Measurements from ENCODE around the gene EPB41L2. TPM values are rescaled to one million over a fixed set of nuclear protein-coding genes. Genes with fewer than 3 reads are reported as not detected.

Gene EPB41L2
- total RNA-seq, 2 donors from 2014 or later = 43.5 to 47.2 TPM

DNA sequence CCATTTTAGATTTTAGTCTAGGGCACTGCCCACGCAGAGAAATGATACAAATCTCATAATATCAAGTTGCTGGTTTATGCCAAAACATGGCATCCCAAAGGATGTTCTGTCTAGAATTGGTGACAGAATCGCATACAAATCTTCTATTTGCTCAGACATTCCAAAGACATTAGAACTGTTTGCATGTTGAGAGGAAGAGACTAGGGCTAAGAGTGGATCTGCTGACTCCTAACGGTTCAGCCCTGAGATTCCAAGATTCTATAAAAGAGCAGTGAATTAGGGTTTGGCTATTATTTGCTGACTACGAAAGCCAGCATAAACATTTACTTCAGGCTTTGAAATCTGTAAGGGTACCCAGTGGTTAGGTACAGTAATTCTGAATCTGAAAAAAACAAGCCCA lies 3.6 kb downstream of the EPB41L2 start:
- Histone ChIP-seq H3K36me3 (replicated peaks in 1 of 2; ENCODE audit: insufficient read depth in 1 of 2, low read depth in 2 of 2) (no peaks in the 10 kb centered on the region), H3K9me3 (peaks cover 0 to 6% (median 0%) of the 10 kb centered on the region in 3 donors), H3K4me3 (no peak overlapping the region), H3K27me3 (no peaks in the 10 kb centered on the region), H3K27ac (no peak overlapping the region), H3K4me1 (peaks cover 13% of the 10 kb centered on the region)
- ATAC-seq = no peak
- no peak for TF ChIP-seq POLR2A (IDR thresholded peaks at IDR 0.05)
- TF ChIP-seq, protein P1, sequence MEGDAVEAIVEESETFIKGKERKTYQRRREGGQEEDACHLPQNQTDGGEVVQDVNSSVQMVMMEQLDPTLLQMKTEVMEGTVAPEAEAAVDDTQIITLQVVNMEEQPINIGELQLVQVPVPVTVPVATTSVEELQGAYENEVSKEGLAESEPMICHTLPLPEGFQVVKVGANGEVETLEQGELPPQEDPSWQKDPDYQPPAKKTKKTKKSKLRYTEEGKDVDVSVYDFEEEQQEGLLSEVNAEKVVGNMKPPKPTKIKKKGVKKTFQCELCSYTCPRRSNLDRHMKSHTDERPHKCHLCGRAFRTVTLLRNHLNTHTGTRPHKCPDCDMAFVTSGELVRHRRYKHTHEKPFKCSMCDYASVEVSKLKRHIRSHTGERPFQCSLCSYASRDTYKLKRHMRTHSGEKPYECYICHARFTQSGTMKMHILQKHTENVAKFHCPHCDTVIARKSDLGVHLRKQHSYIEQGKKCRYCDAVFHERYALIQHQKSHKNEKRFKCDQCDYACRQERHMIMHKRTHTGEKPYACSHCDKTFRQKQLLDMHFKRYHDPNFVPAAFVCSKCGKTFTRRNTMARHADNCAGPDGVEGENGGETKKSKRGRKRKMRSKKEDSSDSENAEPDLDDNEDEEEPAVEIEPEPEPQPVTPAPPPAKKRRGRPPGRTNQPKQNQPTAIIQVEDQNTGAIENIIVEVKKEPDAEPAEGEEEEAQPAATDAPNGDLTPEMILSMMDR (IDR thresholded peaks at IDR 0.05) = no peak
- no peak for DNase-seq
- intact Hi-C loops (cut with DNase I) = no loop called here
- WGBS, 2 donors = 84 to 91% methylated on average over 4 of the region's 4 CpGs

DNA sequence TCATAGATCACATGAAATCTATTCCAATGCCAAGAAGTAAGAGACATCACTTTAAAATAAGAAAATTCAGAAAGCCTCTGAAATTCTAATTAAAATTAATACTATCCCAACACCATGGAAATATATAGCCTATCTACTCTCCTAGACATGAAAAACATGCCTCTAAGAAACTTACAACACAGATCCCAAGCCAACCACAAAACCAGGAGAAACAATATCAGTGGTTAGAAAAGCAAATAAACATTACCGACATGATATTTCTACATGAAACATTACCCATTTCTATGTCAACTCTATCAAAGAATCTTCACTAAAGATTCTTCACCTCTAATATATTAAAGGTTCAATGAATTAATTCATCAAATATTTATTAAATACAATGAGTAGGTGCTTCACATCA lies 4.8 kb downstream of the EPB41L2 start:
- no peak for DNase-seq
- intact Hi-C loops (cut with DNase I) = no loop called here
- Histone ChIP-seq H3K27me3 (no peaks in the 10 kb centered on the region), H3K4me1 (peaks cover 7% of the 10 kb centered on the region), H3K36me3 (replicated peaks in 1 of 2; ENCODE audit: insufficient read depth in 1 of 2, low read depth in 2 of 2) (no peaks in the 10 kb centered on the region), H3K4me3 (no peak overlapping the region), H3K9me3 (peaks cover 0 to 16% (median 0%) of the 10 kb centered on the region in 3 donors), H3K27ac (no peak overlapping the region)
- no peak for ATAC-seq
- 55 to 68% methylated on average over 1 of the region's 1 CpG for WGBS, 2 donors
- TF ChIP-seq, protein P1 (IDR thresholded peaks at IDR 0.05) = no peak

DNA sequence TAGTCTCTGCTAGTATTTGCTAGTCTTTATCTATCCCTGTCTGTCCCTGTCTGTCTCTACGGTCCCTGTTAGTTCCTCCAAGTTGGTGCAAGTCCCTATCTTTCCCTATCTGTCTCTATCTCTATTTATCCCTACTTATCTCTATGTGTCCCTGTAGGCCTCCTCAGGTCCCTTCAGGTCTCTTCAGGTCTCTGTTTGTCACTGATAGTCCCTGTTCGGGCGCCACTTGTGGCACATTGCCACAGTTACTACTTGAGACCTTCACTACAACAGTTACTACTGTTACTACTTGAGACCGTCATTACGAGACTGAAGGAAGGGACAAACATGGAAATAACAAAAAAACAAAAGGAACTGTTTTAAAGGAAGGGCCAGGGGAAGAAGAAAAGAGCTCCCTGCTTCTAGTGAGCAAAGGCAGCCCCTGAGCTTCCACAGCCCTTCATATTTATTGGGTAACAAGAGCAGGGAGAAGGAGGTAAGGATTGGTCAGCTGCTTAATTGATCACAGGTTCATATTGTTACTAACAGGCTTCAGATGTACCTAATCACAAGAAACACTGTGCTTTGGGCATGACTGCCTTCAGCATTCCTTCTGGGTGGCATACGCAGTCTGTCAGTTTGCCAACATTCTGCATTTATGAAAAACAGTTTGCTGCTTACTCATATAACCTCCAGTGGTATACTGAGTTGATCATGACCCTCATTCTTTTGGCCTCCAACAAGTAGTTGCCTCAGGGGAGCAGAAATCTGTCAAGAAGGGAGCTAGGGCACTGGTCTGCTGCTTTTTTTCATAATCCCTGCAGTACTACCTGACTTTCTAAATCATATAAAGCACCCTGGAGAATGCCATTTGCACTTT lies 8.4 kb downstream of the EPB41L2 start:
- ATAC-seq = no peak
- no peak for DNase-seq
- 91 to 95% methylated on average over 6 of the region's 6 CpGs for WGBS, 2 donors
- Histone ChIP-seq H3K9me3 (peaks cover 0 to 16% (median 0%) of the 10 kb centered on the region in 3 donors), H3K4me3 (no peak overlapping the region), H3K27me3 (no peaks in the 10 kb centered on the region), H3K36me3 (replicated peaks in 1 of 2; ENCODE audit: insufficient read depth in 1 of 2, low read depth in 2 of 2) (no peaks in the 10 kb centered on the region), H3K4me1 (no peaks in the 10 kb centered on the region), H3K27ac (no peak overlapping the region)
- intact Hi-C loops (cut with DNase I) = no loop called here
- no peak for TF ChIP-seq POLR2A (IDR thresholded peaks at IDR 0.05)
- TF ChIP-seq, protein P1 (IDR thresholded peaks at IDR 0.05) = no peak

DNA sequence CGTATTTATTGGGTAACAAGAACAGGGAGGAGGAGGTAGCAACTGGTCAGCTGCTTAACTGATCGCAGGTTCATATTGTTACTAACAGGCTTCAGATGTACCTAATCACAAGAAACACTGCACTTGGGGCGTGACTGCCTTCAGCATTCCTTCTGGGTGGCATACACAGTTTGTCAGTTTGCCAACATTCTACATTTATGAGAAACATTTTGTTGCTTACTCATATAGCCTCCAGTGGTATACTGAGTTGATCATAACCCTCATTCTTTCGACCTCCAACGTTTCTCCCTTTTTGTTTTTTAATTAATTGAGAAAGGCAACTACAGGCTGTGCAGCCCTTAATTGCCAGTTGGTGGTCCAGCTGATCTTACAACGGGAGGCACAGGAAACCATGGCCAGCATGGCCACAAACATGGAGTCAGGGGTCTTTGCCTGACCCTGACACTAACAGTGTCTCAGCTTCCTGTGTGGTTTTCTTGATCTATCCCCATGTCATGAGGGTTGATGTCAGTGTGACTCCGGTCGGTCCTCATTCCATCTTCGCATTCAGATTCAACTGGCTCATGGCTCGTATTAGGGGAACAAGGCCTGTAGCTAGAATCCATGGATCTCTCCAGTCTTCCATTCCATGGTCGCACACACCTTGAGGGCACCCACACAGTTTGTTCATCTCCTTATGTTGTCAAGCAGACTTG lies 9.4 kb downstream of the EPB41L2 start:
- DNase-seq (no peak), ATAC-seq (no peak)
- Histone ChIP-seq H3K27me3 (no peaks in the 10 kb centered on the region), H3K36me3 (replicated peaks in 1 of 2; ENCODE audit: insufficient read depth in 1 of 2, low read depth in 2 of 2) (no peaks in the 10 kb centered on the region), H3K27ac (no peak overlapping the region), H3K9me3 (peaks cover 0 to 16% (median 0%) of the 10 kb centered on the region in 3 donors), H3K4me1 (no peaks in the 10 kb centered on the region), H3K4me3 (no peak overlapping the region)
- intact Hi-C loops (cut with DNase I) = no loop called here
- 95 to 97% methylated on average over 10 to 11 of the region's 11 CpGs for WGBS, 2 donors
- TF ChIP-seq POLR2A (IDR thresholded peaks at IDR 0.05) = no peak
- TF ChIP-seq, protein P1 (IDR thresholded peaks at IDR 0.05) = no peak

All from body of pancreas (tissue), 4 donors.